ENCODE measurements around the gene C12orf57. TPM values are rescaled to one million over a fixed set of nuclear protein-coding genes. Genes with fewer than 3 reads are reported as not detected.
A peak's percentile ranks its signal among the peaks of the same experiment; 100 is the strongest.
"Not testable (repeated sequence)": the region's sequence is repeated elsewhere in the genome, so short reads cannot be mapped to it uniquely, and the experiment has no call there.

The C12orf57 gene
- total RNA-seq, 2 experiments from 2014 or later, result 184 to 185 TPM

DNA sequence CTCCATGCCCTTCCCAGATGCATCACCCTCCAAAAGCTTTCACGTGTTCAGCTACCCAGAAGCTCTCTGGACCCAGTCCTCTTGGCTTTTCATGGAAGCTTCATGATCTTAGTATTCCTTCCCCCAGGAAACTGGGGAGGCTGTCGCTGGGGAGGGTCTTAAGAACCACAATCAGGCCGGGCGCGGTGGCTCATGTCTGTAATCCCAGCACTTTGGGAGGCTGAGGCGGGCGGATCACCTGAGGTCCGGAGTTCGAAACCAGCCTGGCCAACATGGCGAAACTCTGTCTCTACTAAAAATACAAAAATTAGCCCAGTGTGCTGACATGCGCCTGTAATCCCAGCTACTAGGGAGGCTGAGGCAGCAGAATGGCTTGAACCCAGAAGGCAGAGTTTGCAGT is 35.7 kb upstream of the C12orf57 start:
- H3K4me1 Mint-ChIP-seq (ENCODE audit: low read depth); H3K4me3 Mint-ChIP-seq; H3K27me3 Mint-ChIP-seq (ENCODE audit: low read depth); H3K9me3 Mint-ChIP-seq (ENCODE audit: insufficient read depth); ATAC-seq; H3K36me3 Mint-ChIP-seq (ENCODE audit: low read depth); H3K27ac Mint-ChIP-seq; DNase-seq: not testable (repeated sequence)
- ChIA-PET POLR2A (interaction anchor here (1.6 to 4.0 kb wide), 4 partner anchors 17 to 219 kb away, joined by 4 to 16 read pairs (median 10); partner anchors contain the start of genes C12orf57, RNU7-1, SPSB2 and ZNF384), CTCF (interaction anchor here (1.0 to 5.2 kb wide), 6 partner anchors 11 to 39 kb away, joined by 3 to 40 read pairs (median 8); partner anchors contain the start of gene SPSB2)

GRCh38 chr12:6909421-6910145 is 34.2 kb upstream of the C12orf57 start:
- ChIA-PET CTCF (interaction anchor here (0.7 to 2.3 kb wide), 5 partner anchors 15 to 42 kb away, joined by 4 to 12 read pairs (median 5); partner anchors contain the start of genes SPSB2 and TPI1), POLR2A (interaction anchor here (0.7 to 1.8 kb wide), 5 partner anchors 17 to 328 kb away, joined by 3 to 7 read pairs (median 4); partner anchors contain the start of genes C12orf57, CDCA3, RNU7-1 and USP5)
- no peak for DNase-seq
- ATAC-seq, result no peak
- Mint-ChIP-seq H3K36me3 (ENCODE audit: low read depth) (no peaks in the 10 kb centered on the region), H3K4me1 (ENCODE audit: low read depth) (peaks cover 15% of the 10 kb centered on the region), H3K27me3 (ENCODE audit: low read depth) (peaks cover 5% of the 10 kb centered on the region), H3K27ac (no peak overlapping the region), H3K9me3 (ENCODE audit: insufficient read depth) (no peaks in the 10 kb centered on the region), H3K4me3 (no peak overlapping the region)

GRCh38 chr12:6912164-6912935 is 31.5 kb upstream of the C12orf57 start:
- H3K4me1 Mint-ChIP-seq (ENCODE audit: low read depth), result peaks cover 39% of the 10 kb centered on the region

GRCh38 chr12:6914246-6914946 is 29.4 kb upstream of the C12orf57 start, which contains the start of gene ENO2:
ENO2 (plus strand) TSS chr12:6914580; CDS start chr12:6915833, 1,253 bp downstream.
- H3K27me3 Mint-ChIP-seq (ENCODE audit: low read depth), result peaks cover 5% of the 10 kb centered on the region
- peaks cover 45% of the 10 kb centered on the region for H3K4me1 Mint-ChIP-seq (ENCODE audit: low read depth)
- H3K4me3 Mint-ChIP-seq, result peak within 1 kb of the TSS; percentile 92
- H3K9me3 Mint-ChIP-seq (ENCODE audit: insufficient read depth), result no peaks in the 10 kb centered on the region
- POLR2A ChIA-PET, result interaction anchor here (0.9 to 3.9 kb wide), 12 partner anchors 9 to 63 kb away, joined by 3 to 32 read pairs (median 6); partner anchors contain the start of genes C12orf57, CDCA3, RNU7-1 and SPSB2
- peak within 1 kb of the TSS; percentile 84 for H3K27ac Mint-ChIP-seq
- H3K36me3 Mint-ChIP-seq (ENCODE audit: low read depth), result peaks cover 29% of the 10 kb centered on the region
- DNase-seq, result peak; percentile 87
- CTCF ChIA-PET, result interaction anchor here (0.6 to 5.8 kb wide), 8 partner anchors 10 to 198 kb away, joined by 3 to 22 read pairs (median 4); partner anchors contain the start of genes C12orf57, RNU7-1 and SPSB2
- peak; percentile 92 for ATAC-seq

More at GRCh38 chr12:6912164-6912935, 31.5 kb upstream of the C12orf57 start:
- Mint-ChIP-seq H3K27ac (no peak overlapping the region), H3K27me3 (ENCODE audit: low read depth) (peaks cover 5% of the 10 kb centered on the region), H3K4me3 (peak overlapping the region; percentile 53), H3K9me3 (ENCODE audit: insufficient read depth) (no peaks in the 10 kb centered on the region), H3K36me3 (ENCODE audit: low read depth) (peaks cover 17% of the 10 kb centered on the region)
- ChIA-PET CTCF (interaction anchor here (0.8 to 5.8 kb wide), 6 partner anchors 12 to 196 kb away, joined by 3 to 22 read pairs (median 14); partner anchors contain the start of genes C1RL, LPCAT3 and SPSB2), POLR2A (interaction anchor here (0.6 to 3.9 kb wide), 6 partner anchors 14 to 138 kb away, joined by 3 to 32 read pairs (median 4); partner anchors contain the start of genes C12orf57, CDCA3, RNU7-1 and SPSB2)
- no peak for DNase-seq
- ATAC-seq, result no peak

DNA sequence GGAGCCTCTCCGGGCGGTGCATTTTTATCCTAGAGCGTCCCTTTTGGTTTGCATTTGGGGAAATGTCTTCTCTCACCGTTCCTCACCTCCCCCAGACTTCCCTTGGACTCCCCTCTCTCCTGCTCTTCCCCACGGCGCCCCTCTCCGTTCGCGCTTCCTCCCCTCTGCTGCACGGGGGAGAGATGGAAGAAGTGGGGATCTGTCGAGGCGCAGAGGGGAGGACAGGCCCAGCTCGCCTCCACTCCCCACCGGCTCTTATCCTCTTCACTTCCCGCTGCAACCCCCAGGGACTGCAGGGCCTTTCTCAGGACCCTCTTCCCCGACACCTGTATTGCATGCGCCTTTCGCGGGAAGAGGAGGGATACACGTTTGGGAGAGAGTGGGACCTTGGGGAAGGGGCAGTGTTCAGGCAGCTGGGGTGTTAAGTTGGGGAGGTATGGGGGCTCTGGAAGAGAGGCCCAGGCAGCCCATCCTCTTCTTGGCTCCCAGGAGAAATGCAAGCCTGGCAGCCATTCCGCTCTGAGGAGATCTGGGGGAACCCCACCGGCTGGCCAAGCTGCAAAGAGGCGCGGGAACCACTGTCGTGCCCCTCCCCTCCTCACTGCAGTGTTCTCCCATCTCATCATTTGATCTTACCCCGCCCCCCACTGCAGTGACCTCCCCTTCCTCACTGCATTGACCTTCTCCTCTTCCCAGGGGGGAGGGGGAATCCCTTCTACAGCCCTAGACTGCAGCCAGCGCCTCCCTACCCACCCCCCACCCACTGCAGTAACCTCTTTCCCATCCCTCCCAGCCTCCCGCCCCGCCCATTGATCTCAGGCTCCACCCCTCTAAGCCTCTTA is 28.7 kb upstream of the C12orf57 start:
- Mint-ChIP-seq H3K27ac (peak overlapping the region; percentile 84), H3K27me3 (ENCODE audit: low read depth) (peaks cover 5% of the 10 kb centered on the region), H3K4me3 (peak overlapping the region; percentile 92), H3K9me3 (ENCODE audit: insufficient read depth) (no peaks in the 10 kb centered on the region), H3K4me1 (ENCODE audit: low read depth) (peaks cover 51% of the 10 kb centered on the region), H3K36me3 (ENCODE audit: low read depth) (peaks cover 37% of the 10 kb centered on the region)
- ChIA-PET CTCF (interaction anchor here (1.0 to 5.8 kb wide), 5 partner anchors 9 to 198 kb away, joined by 3 to 22 read pairs (median 4); partner anchors contain the start of gene SPSB2), POLR2A (interaction anchor here (0.7 to 3.9 kb wide), 10 partner anchors 9 to 64 kb away, joined by 3 to 32 read pairs (median 4); partner anchors contain the start of genes C12orf57, CDCA3 and RNU7-1)
- DNase-seq (no peak), ATAC-seq (peak; percentile 2)

- H3K4me1 Mint-ChIP-seq (ENCODE audit: low read depth), result peaks cover 51% of the 10 kb centered on the region
- ATAC-seq (no peak), DNase-seq (no peak)
- H3K4me3 Mint-ChIP-seq, result peak overlapping the region; percentile 92
- peaks cover 37% of the 10 kb centered on the region for H3K36me3 Mint-ChIP-seq (ENCODE audit: low read depth)
- ChIA-PET POLR2A (interaction anchor here (0.6 to 2.4 kb wide), 4 partner anchors 22 to 45 kb away, joined by 3 to 14 read pairs (median 4); partner anchors contain the start of genes C12orf57, RNU7-1 and SPSB2), CTCF (interaction anchor here (2.3 to 5.8 kb wide), 2 partner anchors 43 to 49 kb away, joined by 7 to 22 read pairs; partner anchors contain the start of gene SPSB2)
- H3K27ac Mint-ChIP-seq, result peak overlapping the region; percentile 70
- H3K27me3 Mint-ChIP-seq (ENCODE audit: low read depth), result peaks cover 4% of the 10 kb centered on the region
- no peaks in the 10 kb centered on the region for H3K9me3 Mint-ChIP-seq (ENCODE audit: insufficient read depth)
These were observed 28.0 kb upstream of the C12orf57 start for GRCh38 chr12:6915789-6916285.

GRCh38 chr12:6916426-6917200 is 27.2 kb upstream of the C12orf57 start:
- no peak for ATAC-seq
- CTCF ChIA-PET, result interaction anchor here (0.8 to 5.8 kb wide), 7 partner anchors 11 to 49 kb away, joined by 3 to 22 read pairs (median 5); partner anchors contain the start of genes C12orf57, RNU7-1, SPSB2 and TPI1
- POLR2A ChIA-PET, result interaction anchor here (0.6 to 2.4 kb wide), 7 partner anchors 21 to 51 kb away, joined by 3 to 14 read pairs (median 3); partner anchors contain the start of genes C12orf57, PTPN6, RNU7-1 and SPSB2
- H3K27me3 Mint-ChIP-seq (ENCODE audit: low read depth), result no peaks in the 10 kb centered on the region
- H3K36me3 Mint-ChIP-seq (ENCODE audit: low read depth), result peaks cover 43% of the 10 kb centered on the region
- H3K27ac Mint-ChIP-seq, result peak overlapping the region; percentile 12
- peaks cover 53% of the 10 kb centered on the region for H3K4me1 Mint-ChIP-seq (ENCODE audit: low read depth)
- DNase-seq, result no peak
- H3K4me3 Mint-ChIP-seq, result peak overlapping the region; percentile 92
- no peaks in the 10 kb centered on the region for H3K9me3 Mint-ChIP-seq (ENCODE audit: insufficient read depth)

- Mint-ChIP-seq H3K36me3 (ENCODE audit: low read depth) (peaks cover 54% of the 10 kb centered on the region), H3K27me3 (ENCODE audit: low read depth) (no peaks in the 10 kb centered on the region), H3K4me3 (no peak overlapping the region), H3K9me3 (ENCODE audit: insufficient read depth) (no peaks in the 10 kb centered on the region), H3K4me1 (ENCODE audit: low read depth) (peaks cover 61% of the 10 kb centered on the region), H3K27ac (no peak overlapping the region)
- DNase-seq (no peak), ATAC-seq (no peak)
- POLR2A ChIA-PET, result interaction anchor here (1.4 to 2.4 kb wide), 3 partner anchors 26 to 53 kb away, joined by 3 to 14 read pairs (median 6); partner anchors contain the start of genes C12orf57, RNU7-1 and SPSB2
- CTCF ChIA-PET, result interaction anchor here (0.8 to 5.8 kb wide), 6 partner anchors 9 to 50 kb away, joined by 3 to 22 read pairs (median 4); partner anchors contain the start of genes SPSB2 and TPI1
These were observed 26.2 kb upstream of the C12orf57 start for GRCh38 chr12:6917491-6918231.
